Adrenal gland (tissue), 5 donors: ENCODE results near the gene APH1B.

Experiments
- POLR2A ChIP-seq, 2 donors: fragments of 450-650 bp; IDR thresholded peaks; one replicate each; pipeline ENCODE4 v1.6.1; 2017; ENCODE audit warnings: antibody characterized with exemption in 2 of 2, mild to moderate bottlenecking in 2 of 2, moderate library complexity in 1 of 2
- TF ChIP-seq, protein P1 (sequence below), 6 experiments: fragments of 450-650 bp in 4 of 6; fragments of 200-600 bp in 2 of 6; sonication (generic) in 1 of 6; IDR thresholded peaks; 1 replicate in 5 of 6; 2 replicates in 1 of 6; pipeline versions ENCODE4 v1.5.1 to v1.8.0; 2016 to 2021; ENCODE audit warnings: antibody characterized with exemption in 6 of 6, mild to moderate bottlenecking in 2 of 6, moderate library complexity in 1 of 6
- donor health status: DM: no; HTN: no; CAD: no.

DNA sequence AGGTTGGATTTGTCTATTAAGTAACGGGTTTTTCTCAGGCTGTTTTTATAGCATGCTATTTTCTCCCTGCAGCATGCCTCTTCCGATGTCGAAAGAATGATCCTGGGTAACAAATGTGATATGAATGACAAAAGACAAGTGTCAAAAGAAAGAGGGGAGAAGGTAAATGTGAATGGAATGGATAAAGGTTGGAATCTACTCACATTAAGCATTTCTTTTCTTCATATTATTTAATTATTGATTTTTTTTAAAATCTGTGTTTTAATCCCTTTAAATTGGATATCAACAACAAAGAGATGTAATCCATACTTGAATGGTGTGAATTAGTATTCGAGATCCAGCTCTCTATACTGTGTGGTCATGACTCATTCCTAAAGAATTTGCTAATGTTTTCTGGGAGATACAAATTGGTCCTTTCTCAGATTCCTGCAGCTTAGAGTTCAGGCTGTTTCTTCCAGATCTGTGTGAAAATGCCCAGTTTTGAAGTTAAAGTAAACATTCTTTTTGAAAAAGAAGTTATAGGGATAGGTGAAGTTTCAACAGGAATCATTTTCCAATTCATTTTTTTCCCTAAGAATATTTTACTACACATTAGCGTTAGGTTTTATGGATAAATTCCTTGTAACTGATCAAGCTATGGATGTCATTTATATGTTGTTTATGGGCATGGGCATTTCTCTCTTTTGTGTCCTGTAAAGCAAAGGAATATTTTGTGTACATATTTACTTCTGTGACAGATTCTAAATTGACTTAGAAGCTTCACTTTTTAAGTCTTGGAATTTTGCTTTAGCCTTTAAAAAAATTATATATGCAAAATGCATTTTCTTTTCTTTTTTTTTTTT, 20.8 kb upstream of the APH1B start:
- TF ChIP-seq POLR2A (IDR thresholded peaks at IDR 0.05): no peak
- TF ChIP-seq, protein P1, sequence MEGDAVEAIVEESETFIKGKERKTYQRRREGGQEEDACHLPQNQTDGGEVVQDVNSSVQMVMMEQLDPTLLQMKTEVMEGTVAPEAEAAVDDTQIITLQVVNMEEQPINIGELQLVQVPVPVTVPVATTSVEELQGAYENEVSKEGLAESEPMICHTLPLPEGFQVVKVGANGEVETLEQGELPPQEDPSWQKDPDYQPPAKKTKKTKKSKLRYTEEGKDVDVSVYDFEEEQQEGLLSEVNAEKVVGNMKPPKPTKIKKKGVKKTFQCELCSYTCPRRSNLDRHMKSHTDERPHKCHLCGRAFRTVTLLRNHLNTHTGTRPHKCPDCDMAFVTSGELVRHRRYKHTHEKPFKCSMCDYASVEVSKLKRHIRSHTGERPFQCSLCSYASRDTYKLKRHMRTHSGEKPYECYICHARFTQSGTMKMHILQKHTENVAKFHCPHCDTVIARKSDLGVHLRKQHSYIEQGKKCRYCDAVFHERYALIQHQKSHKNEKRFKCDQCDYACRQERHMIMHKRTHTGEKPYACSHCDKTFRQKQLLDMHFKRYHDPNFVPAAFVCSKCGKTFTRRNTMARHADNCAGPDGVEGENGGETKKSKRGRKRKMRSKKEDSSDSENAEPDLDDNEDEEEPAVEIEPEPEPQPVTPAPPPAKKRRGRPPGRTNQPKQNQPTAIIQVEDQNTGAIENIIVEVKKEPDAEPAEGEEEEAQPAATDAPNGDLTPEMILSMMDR (IDR thresholded peaks at IDR 0.05): no peak
